Measurements from ENCODE around the gene SCRG1.

The SCRG1 gene

DNA sequence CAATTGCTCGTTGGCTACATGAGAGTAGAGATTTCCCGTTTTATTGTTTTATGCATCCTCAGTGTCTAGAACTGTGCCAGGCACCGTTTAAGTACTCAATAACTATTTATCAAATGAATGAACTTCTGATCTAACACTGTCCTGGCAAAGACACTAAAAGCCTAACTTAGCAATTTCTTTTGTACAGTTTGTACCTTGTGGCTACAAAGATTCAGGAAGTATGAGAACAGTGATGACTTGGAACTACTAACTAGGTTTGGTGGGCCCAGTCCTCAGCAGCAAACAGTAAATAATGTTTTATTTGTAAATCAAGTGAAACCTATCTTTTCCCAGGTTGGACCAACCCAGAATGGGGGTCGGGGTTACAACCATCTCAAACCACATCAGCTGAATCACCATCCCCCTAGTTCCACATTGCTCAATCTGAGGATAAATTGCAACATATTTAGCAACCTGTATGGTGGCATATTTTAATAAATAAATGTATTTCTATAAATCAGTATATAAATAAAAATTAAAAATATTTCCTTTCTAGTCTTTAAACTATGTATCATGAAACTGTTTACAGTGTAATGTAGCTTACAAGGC lies 12.3 kb upstream of the SCRG1 start:
- no peak for DNase-seq (ENCODE audit: low read depth)

DNA sequence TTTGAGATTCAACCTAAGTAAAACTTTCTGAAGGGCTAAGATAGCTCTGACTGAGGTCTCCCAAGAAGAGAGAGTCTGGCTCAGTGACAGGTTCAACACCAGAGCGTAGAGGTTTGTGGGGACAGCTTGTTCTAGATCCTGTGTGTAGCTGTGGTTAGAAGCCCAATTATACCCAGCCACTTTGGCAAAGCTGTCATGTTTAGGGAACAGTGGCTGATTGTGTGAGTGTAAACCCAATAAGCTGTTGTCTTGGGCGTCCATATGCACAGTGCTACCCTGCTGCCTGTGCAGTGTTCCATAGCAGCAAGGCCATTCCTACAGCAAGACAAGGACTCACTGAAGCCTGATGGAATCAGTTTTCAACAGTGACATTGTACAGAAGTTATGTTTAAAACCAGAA lies 11.2 kb upstream of the SCRG1 start:
- DNase-seq (ENCODE audit: low read depth) = no peak

DNA sequence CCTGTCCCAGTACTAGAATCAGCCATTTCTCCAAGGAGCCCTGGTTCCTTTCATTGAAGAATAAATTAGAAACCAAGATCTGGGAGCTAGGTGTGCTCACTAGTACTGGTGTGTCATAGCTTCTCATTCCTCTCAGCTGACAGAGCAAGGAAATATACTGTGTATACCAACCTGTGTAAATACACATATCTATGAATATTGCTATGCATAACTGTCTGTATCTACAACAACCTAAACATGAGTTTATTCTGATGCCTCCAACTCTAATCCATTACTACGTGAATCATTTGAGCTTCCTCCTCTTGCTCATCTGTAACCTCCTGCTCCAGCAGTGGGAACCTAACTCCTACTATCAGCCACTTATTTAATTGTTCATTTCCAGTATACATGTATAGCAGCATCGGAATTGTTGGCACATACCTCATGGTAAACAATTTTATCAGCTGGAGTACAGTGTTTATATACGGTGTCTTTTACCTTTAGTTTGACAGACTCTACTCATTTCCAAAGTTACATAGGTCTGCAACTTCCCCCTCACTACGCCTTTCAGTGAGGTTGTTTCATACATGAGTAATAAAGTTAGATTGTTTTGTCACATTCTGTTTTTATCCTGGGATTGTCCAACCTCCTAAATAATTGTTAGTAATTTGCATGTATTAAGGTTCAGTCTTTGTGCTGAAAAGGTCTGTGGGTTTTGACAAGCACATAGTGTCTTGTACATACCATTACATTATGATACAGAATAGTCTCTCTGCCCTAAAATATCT lies 7.1 kb upstream of the SCRG1 start:
- DNase-seq (ENCODE audit: low read depth) = no peak

DNA sequence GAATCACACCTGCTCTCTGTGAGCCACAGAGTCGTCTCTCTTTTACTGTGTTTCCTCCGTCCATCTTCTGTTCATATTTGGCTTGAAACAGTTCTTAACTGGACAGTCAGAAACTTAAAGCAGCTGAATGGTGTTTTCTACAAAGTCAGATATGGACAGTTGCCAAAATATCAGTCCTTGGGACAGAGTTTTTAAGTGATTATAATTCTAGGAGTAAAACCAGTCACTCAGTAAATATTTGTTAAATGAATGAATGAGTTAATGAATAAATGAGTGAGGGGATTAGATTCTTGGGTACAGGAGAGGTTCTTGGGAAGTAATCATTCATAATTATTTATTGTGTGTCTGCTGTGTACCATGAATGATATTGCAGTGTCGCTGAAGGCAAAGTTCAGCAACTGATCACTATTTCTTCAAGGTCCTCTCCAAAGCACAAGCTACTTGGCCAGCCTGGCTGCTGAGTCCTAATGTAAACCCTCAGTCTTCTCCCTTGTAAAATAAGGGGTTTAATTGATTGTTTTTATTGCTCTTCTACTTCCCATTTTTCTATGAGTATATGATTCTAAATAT lies 5.5 kb upstream of the SCRG1 start:
- no peak for DNase-seq (ENCODE audit: low read depth)

DNA sequence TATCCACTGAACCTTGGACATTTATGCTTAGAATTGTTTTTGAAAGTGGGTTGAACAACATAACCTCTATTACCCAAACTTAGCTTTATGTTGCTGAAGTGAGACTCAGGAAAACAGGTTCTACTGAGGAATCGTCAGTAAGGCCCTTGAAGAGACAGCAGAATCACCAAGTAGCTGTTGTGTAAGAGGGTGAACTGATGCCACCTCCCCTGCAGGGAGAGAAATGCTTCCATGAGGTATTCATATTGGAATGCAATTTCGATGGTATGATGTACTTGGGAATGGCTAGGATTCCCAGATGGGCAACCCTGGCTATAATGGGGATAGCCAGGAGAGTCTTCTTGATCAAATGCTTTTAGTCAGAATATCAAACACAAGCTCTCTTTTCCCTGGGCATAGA lies 4.1 kb upstream of the SCRG1 start:
- no peak for DNase-seq (ENCODE audit: low read depth)

DNA sequence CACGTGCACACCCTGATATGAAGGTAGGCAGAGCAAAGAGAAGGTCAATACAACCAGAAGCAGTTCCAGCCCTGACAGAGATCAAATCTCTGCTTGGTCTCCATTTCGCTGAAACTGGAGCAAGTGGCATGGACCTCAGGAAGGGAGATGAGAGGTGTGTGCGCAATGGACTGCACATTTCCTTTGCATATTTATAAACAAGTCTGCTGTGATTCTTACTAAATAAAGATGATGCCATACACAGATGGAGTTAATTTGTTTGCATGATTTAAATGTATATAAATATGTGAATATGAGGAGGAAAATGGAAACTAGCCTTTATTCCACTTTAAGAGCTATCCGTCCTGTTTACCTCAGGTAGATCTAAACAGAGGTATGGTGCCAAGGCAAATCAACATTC lies 2.1 kb upstream of the SCRG1 start:
- no peak for DNase-seq (ENCODE audit: low read depth)

DNA sequence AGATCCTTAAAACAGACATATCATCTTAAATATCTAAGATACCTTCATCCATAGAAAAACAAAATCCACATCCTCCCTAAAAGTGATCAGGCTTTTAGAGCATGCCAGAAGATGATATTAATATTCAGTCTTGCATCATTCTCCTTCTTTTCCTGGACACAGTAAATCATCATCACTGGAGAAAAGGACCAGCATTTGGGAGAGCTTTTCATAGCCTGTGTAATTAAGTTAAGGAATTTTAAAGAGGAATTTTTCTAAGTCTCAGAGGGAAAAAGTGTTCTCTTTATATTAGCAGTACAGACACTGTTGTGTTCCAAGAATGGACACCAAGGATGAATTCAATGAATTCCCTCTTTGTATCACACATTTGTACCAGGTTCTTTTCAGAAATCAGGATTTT lies 696 bp downstream of the SCRG1 start:
- no peak for DNase-seq (ENCODE audit: low read depth)

DNA sequence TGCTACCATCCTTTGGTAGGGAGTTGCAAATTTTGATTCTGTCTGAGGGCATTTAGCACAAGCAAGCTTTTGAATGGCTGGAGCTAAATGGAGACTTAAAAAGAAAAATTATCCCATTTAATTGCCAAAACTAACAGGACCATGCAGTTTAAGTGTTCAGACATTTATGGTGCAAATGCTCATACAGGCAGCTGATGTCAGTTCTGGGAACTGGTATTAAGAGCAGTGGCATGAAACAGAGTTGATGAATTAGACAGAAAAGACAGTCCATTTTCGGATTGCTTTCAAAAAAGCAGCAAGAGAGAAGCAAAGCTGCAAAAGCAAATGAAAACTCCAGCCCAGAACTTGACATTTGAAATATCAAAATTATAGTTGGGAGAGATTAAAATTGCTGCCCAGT lies 1.3 kb downstream of the SCRG1 start:
- no peak for DNase-seq (ENCODE audit: low read depth)

DNA sequence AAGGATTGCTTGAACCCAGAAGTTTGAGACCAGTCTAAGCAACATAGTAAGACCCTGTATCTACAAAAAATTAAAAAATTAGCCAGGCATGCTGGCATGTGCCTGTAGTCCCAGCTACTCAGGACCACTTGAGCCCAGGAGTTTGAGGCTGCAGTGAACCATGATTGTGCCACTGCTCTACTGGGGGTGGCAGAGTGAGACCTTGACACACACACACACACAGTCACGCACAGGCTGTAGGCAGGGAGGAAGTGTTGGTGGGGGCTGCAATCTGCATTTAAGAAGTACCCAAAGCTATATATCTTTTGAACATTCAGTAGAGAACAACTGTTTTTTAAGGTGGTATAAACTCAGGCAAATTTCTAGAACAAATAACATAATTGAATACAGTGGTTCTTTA lies 7.2 kb downstream of the SCRG1 start:
- DNase-seq (ENCODE audit: low read depth) = no peak

DNA sequence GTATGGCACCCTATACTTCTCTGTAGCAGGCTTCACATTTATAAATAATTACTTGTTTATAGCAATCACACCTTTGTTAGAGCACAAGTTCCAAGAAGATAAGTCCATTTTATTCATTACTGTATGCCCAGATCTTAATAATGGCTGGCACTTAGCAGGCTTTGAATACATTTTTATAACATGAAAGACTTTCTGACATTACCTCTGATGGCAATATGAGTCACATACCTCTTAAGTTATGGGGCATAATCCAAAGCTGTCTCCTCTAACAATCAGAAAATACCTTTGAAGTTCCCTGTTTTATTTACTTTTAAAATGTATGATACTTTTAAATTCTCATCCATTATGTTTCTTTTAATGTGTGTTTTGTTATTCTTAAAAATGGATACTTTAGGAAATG lies 12.2 kb downstream of the SCRG1 start:
- no peak for DNase-seq (ENCODE audit: low read depth)

DNA sequence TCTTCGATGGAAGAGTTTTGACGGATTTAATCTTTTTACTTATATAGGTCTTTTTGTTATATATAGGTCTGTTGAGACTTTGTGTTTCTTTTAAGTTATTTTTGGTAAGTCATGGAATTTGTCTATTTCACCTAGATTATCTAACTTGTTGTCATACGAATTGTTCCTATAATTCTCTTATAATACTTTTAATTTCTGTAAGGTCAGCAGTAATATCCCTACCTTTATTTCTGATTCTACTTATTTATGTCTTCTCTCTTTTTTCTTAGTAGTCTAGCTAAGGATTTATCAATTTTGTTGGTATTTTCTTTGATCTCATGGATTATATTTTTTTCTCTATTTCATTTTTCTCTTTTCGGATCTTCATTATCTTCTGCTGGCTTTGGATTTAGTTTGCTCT lies 16.6 kb downstream of the SCRG1 start:
- no peak for DNase-seq (ENCODE audit: low read depth)

DNA sequence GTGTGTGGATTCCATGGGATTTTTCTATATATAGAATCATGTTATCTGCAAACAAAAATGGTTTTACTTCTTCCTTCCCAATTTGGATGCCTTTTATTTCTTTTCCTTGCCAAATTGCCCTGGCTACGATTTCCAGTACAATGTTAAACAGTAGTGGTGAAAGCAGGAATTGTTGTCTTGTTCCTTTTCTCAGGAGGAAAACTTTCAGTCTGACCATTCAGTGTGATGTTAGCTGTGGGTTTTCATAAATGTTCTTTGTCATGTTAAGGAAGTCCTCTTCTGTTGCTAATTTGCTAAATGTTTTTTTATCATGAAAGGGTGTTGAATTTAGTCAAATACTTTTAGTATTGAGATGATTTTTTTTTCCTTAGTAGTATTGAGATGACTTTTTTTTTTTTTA lies 17.3 kb downstream of the SCRG1 start:
- DNase-seq (ENCODE audit: low read depth) = no peak

DNA sequence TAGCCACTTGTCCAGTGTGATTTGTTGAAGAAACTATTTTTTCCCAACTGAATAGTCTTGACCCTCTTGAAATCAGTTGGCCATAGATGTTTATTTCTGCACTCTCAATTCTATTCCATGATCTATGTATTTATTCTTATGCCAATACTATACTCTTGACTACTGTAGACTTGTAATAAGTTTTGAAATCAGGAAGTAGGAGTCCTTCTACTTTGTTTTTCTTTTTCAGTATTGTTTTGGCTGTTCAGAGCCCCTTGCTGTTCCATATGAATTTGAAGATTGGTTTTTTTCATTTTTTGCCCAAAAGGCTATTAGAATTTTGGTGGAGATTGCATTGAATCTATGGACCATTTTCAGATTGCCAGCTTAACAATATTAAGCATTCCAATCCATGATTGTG lies 17.9 kb downstream of the SCRG1 start:
- no peak for DNase-seq (ENCODE audit: low read depth)

DNA sequence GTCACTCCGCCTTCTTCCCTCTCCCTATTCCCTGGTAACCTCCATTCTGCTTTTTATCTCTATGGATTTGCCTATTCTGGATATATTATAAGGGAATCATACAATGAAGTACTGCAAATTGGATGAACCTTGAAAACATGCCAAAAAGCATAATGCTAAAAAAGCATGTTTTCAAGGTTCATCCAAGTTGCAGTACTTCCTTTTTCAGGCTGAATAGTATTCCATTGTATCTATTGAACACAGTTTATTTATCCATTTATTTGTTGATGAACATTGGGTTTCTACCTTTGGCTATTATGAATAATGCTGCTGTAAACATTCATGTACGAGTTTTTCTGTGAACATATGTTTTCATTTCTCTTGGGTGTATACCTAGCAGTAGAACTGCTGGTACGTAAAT lies 19.0 kb downstream of the SCRG1 start:
- no peak for DNase-seq (ENCODE audit: low read depth)

DNA sequence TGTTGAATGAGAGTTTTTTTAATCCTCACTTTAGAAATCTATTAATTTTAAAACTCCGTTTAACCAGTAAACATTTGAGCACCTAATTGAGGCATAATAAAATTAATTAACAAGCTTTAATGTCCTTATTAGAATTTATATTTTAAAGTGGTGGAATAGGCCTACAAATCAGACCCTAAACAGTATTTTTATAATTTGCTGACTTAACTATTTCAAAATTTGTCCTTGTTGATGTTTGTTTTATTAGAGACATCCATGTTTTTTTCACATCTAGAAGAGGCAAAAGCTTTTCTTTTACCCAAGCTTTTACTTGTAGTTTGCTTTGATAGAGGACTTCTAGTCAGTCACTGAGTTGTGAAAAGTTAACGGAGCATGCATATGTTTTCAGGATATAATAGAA lies 24.3 kb downstream of the SCRG1 start:
- no peak for DNase-seq (ENCODE audit: low read depth)

DNA sequence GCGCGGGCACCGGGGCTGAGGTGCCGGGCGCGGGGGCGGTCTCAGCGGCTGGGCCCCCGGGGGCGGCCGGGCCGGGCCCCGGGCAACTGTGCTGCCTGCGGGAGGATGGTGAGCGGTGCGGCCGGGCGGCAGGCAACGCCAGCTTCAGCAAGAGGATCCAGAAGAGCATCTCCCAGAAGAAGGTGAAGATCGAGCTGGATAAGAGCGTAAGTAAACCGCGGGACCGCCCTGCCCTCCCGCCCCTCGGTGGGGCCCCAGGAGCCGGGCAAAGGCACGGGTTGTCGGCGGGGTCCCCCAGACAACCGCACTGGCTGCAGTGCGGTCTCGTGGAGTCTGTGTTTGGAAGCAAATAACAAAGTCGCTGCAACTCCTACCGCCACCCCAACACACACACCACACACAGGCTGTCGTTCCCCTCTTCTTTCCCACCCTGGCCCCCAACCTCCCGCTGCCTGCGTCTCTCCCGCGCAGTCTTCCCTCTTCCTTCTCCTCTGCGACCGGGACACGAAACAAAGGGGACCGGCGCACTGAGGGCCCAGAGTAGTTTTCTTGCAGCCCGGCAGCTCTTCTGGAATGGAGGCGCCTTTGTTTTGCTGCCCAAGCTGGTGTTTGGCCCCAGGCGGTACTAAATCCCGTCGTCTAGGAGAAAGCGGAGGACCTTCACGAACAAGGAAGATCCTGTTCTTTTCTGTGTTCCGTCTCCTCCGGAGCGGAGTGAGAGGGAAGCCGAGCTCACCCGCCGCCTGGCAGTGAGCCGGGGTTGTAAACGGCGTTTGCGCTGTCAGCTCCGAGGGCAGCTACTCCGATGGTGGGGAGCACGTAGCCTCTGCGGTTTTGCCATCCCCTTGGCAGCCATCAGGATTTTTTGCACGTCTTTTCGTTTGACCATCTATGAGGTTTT lies 27.4 kb downstream of the SCRG1 start:
- peak; percentile 7 for DNase-seq (ENCODE audit: low read depth)

DNA sequence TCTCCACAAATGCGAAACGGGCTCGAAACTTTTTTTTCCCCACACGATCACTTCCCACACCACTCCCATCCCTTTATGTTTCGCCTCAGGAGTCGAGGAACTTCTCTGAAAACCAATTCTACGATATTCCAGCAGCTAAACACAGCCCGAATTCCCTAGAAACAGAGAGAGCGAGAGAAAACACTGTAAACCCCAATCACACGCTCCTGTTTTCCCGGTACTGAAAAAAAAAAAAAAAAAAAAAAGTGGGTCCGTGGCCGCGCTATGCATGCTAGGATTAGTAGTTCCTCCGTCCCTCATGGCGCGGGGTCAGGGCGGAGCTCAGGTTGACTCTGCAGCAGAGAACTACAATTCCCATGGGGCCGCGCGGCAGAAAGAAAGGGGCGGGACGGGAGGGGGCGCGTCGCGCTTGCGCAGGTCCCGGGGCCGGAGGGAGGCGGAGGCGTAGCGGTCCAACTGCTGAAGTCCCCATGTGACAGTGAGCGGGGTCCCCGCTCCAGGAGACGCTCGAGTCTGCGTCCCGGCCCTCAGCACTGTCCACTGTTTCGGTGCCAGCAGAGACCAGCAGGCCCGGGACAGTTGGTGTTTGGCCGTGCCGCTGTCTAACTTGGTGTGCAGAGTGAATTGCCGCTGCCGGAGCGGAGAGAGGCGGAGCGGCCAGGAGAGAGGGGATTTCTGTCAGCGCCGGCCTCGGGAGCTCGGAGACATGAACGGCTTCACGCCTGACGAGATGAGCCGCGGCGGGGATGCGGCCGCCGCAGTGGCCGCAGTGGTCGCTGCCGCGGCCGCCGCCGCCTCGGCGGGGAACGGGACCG lies 28.2 kb downstream of the SCRG1 start, which contains the start of gene SAP30:
SAP30 (plus strand) TSS at position 478 of the 815 bp plus-strand sequence; CDS start at position 707, 229 bp downstream.
- peak; percentile 93 for DNase-seq (ENCODE audit: low read depth)

DNA sequence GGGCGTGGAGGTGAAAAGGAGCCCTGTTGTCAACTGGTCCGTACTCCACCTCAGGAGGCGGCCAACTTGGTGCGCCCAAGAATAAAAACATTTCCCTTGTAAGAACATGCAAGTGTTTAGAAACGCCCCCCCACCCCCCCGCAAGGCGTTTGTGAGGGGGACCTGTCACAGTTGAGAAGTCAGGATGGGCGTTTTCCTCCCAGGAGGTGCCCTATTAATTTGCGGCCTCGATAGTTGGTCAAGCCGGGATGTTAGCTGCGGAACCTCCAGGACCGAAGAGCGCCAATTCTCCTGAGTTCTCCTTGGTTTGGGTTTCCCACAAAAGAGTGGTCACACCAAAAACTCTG lies 28.8 kb downstream of the SCRG1 start:
- DNase-seq (ENCODE audit: low read depth) = no peak

DNA sequence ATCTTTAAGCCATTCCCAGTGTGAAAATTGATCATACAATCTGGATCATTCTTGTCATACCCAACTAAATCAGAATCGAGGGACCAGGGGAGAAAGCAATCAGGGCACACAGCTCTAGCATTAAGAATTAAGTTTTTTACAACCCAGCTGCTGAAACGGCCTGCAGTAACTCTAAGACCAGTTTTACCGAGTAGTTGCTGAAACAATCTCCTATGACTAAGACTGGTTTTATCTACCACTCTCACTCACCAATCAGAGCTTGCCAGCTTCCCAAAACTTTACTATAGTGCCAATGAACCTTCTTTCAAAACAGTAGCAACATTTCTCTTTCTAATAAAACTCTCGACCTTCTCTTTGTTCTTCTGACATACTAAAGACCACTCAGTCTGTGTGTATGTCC lies 31.0 kb downstream of the SCRG1 start:
- no peak for DNase-seq (ENCODE audit: low read depth)

DNA sequence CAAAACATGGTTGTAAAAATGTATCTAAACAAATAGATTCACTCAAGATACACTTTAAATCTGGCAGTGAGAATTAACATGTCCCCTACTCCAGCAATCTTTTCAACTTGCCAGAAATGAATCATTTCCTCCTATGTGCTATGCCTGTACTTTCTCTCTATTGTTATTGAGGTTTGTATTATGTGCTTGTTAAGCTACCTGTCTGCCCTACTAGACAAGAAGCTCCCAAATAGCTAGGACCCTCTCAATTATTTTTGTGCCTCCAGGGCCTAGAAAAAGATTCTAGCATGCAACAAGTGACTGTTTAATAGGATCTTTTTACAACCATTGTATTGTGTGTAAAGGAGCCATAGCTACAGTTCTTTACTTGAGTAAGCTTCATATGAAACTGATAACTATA lies 31.6 kb downstream of the SCRG1 start:
- DNase-seq (ENCODE audit: low read depth) = no peak

DNA sequence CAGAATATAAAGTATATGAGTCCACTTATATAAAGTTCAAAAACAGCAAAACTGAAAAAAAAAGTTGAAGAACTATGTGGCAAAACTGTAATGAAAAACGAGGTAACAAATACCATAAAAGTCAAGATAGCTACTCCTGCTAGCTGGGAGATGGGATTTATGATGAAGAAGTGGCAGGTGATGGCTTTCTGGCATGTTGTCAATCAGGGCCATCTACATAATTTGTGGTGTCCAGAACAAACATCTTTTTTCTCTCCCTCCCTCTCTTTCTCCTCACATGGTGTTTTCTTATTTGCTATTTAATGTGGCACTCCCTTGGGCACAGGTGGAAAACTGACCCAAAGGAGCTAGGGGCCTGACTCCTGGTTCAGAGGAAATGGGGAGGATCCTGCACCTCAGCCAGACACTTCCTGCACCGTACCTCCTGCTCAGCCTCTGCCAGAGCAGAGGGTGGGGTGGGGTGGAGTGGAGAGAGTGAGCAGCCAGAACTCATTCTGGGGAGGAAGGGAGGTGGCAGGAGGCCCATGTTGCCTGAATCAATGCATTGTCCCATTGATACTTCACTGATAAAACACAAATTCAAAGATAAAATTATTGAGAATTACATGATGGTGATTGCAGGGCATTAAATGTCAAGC lies 33.4 kb downstream of the SCRG1 start:
- DNase-seq (ENCODE audit: low read depth) = no peak
